Activated T-cell treated with anti-CD3 and anti-CD28 coated beads, Interleukin-2, amount 50 U/mL, for 24 hours (primary cell): Measurements from ENCODE around the gene NEUROD1.

Experiments
- DNase-seq: peaks from one replicate; pipeline ENCODE4 v3.0.0-alpha.2; 2020
- H3K27ac Mint-ChIP-seq: 2 replicates; pipeline ENCODE4 v1.8.0; 2020; ENCODE audit warnings: mild to moderate bottlenecking, mixed read lengths
- H3K27me3 Mint-ChIP-seq: 2 replicates; pipeline ENCODE4 v1.8.0; 2020; ENCODE audit warnings: mixed read lengths
- H3K36me3 Mint-ChIP-seq: 2 replicates; pipeline ENCODE4 v1.8.0; 2020; ENCODE audit warnings: low read depth, mixed read lengths
- H3K4me1 Mint-ChIP-seq: 2 replicates; pipeline ENCODE4 v1.8.0; 2020; ENCODE audit warnings: low read depth, mixed read lengths
- H3K4me3 Mint-ChIP-seq: 2 replicates; pipeline ENCODE4 v1.8.0; 2020; ENCODE audit warnings: mild to moderate bottlenecking, moderate library complexity, mixed read lengths
- H3K9me3 Mint-ChIP-seq: 2 replicates; pipeline ENCODE4 v1.8.0; 2020; ENCODE audit warnings: mixed read lengths

NEUROD1 gene

GRCh38 chr2:181632733-181633401 is 47.5 kb downstream of the NEUROD1 start:
- Mint-ChIP-seq H3K36me3 (no peaks in the 10 kb centered on the region), H3K9me3 (no peaks in the 10 kb centered on the region), H3K4me3 (no peak overlapping the region), H3K27ac (no peak overlapping the region), H3K4me1 (no peaks in the 10 kb centered on the region), H3K27me3 (peaks cover 7% of the 10 kb centered on the region)
- no peak for DNase-seq

GRCh38 chr2:181628590-181629585 is 51.4 kb downstream of the NEUROD1 start:
- Mint-ChIP-seq H3K27me3 (peaks cover 27% of the 10 kb centered on the region), H3K4me1 (no peaks in the 10 kb centered on the region), H3K9me3 (no peaks in the 10 kb centered on the region), H3K4me3 (no peak overlapping the region), H3K36me3 (no peaks in the 10 kb centered on the region), H3K27ac (no peak overlapping the region)
- no peak for DNase-seq

- Mint-ChIP-seq H3K27ac (no peak overlapping the region), H3K4me3 (no peak overlapping the region), H3K4me1 (no peaks in the 10 kb centered on the region), H3K27me3 (peaks cover 22% of the 10 kb centered on the region), H3K9me3 (no peaks in the 10 kb centered on the region), H3K36me3 (no peaks in the 10 kb centered on the region)
- DNase-seq = no peak
Measured at GRCh38 chr2:181627545-181627944, 52.8 kb downstream of the NEUROD1 start.

GRCh38 chr2:181626671-181627070 is 53.6 kb downstream of the NEUROD1 start:
- H3K4me3 Mint-ChIP-seq = no peak overlapping the region
- no peaks in the 10 kb centered on the region for H3K9me3 Mint-ChIP-seq
- H3K27me3 Mint-ChIP-seq = peaks cover 20% of the 10 kb centered on the region

More at GRCh38 chr2:181626671-181627070, 53.6 kb downstream of the NEUROD1 start:
- no peak for DNase-seq
- Mint-ChIP-seq H3K36me3 (no peaks in the 10 kb centered on the region), H3K27ac (no peak overlapping the region), H3K4me1 (no peaks in the 10 kb centered on the region)
